ENCODE results near the gene AKT1. TPM values are rescaled to one million over a fixed set of nuclear protein-coding genes. Genes with fewer than 3 reads are reported as not detected.

AKT1 gene
- polyA plus RNA-seq, 1 experiment = 104 TPM

DNA sequence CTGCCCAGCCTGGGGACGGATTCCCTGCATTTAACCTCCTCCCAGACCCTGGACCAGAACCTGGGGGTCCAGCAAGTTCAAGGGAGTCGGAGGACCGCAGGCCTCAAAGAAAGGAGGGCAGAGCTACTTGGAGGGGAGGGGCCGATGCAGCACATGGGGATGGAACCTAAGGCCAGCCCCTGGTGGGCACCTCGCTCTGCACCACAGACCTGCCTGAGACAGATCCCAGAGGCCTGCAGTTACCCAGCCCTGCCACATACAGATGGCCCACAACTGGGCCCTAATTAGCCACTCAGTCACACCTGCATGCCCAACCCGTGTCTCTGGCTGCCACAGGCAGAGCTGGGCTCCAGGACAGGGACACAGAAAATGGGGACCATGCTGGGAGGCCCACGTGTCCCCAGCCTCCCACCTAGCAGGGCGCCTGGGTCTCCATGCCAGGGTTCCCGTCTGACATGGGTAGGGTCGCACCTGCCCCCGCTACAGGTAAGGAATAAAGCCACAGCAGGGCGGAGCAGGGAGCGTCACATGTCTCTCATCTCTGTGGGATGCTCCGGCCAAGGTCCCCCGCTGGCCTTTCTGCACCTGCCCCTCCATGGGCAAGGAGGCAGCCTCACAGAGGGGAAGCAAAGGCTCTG, 16.7 kb downstream of the AKT1 start:
- no peaks in the 10 kb centered on the region for H3K27me3 ChIP-seq (ENCODE audit: control insufficient read depth, insufficient read depth, low read length)
- no peak overlapping the region for H3K4me3 ChIP-seq (ENCODE audit: low read depth, low read length)
- ChIA-PET POLR2A (no interaction called here), CTCF (interaction anchor here (0.9 to 1.4 kb wide), 2 partner anchors 10 to 48 kb away, joined by 4 to 9 read pairs; no protein-coding TSS in a partner anchor)
- no peak for DNase-seq (ENCODE audit: low read depth, low spot score)
- H3K9me3 ChIP-seq (ENCODE audit: control insufficient read depth, insufficient read depth, low read length) = peaks cover 7% of the 10 kb centered on the region; the same call in 1 of the 2 replicates
- H3K27ac ChIP-seq (ENCODE audit: low read depth, low read length) = no peak overlapping the region
- TF ChIP-seq, protein P1, sequence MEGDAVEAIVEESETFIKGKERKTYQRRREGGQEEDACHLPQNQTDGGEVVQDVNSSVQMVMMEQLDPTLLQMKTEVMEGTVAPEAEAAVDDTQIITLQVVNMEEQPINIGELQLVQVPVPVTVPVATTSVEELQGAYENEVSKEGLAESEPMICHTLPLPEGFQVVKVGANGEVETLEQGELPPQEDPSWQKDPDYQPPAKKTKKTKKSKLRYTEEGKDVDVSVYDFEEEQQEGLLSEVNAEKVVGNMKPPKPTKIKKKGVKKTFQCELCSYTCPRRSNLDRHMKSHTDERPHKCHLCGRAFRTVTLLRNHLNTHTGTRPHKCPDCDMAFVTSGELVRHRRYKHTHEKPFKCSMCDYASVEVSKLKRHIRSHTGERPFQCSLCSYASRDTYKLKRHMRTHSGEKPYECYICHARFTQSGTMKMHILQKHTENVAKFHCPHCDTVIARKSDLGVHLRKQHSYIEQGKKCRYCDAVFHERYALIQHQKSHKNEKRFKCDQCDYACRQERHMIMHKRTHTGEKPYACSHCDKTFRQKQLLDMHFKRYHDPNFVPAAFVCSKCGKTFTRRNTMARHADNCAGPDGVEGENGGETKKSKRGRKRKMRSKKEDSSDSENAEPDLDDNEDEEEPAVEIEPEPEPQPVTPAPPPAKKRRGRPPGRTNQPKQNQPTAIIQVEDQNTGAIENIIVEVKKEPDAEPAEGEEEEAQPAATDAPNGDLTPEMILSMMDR (IDR thresholded peaks at IDR 0.05; ENCODE audit: low read depth, low read length) = no peak

DNA sequence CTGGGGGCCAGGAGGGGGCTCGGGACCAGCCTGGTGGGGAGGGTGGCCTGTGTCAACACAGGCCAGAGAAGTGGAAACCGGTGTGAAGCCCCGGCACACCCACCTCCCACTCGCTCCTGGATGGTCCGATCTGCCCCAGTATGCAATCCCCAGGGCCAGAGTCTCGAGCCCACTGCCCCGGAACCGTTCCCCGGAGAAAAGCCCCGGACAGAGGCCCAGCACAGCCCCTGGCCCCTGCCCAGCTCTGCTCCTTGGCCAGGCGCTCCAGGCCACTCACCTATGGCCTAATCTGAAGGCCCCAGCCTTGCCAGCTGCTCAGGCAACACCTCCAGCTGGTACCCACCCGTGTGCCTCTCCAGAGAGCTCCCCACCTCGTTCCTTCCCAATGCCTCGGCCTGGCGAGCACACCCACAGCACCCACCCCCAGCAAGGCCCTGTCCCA, 17.7 kb downstream of the AKT1 start:
- ChIA-PET CTCF (interaction anchor here (0.7 kb wide), 1 partner anchor 9 kb away, joined by 6 read pairs; no protein-coding TSS in a partner anchor), POLR2A (no interaction called here)
- no peak overlapping the region for H3K4me3 ChIP-seq (ENCODE audit: low read depth, low read length)
- H3K9me3 ChIP-seq (ENCODE audit: control insufficient read depth, insufficient read depth, low read length) = peaks cover 10% of the 10 kb centered on the region; the same call in 1 of the 2 replicates
- no peak overlapping the region for H3K27ac ChIP-seq (ENCODE audit: low read depth, low read length)
- DNase-seq (ENCODE audit: low read depth, low spot score) = no peak
- no peaks in the 10 kb centered on the region for H3K27me3 ChIP-seq (ENCODE audit: control insufficient read depth, insufficient read depth, low read length)
- TF ChIP-seq, protein P1 (IDR thresholded peaks at IDR 0.05; ENCODE audit: low read depth, low read length) = no peak

DNA sequence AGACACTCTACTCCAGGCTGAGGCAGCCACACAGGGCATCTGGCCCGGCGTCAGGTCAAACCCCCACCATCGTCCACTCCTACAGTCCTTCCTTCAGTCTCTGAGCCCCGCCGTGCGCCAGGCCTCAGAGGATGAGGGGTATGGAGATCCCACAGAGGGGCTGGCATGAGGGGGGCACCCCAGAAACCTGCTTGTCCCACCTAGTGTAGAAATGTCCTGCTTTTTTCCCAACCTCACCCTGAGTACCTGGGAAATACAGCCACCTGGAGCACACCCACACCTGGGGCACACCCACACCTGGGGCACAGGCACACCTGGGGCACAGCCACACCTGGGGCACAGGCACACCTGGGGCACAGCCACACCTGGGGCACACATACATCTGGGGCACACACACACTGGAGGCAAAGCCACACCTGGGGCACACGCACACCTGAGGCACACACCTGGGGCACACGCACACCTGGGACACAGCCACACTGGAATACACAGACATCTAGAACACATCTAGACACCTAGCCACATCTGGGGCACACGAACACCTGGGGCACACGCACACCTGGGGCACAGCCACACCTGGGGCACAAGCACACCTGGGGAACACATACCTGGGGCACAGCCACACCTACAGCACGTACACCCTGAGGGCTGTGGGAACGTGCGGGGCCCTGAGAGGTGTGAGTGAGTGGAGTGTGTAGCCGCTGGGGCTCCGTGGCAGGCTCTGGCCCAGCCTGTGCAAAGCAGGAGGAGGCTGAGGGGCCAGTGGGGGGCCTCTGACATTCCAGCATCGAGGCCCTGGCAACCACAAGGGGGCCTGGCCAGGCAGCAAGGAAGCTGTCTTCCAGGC, 18.4 kb downstream of the AKT1 start:
- Histone ChIP-seq H3K9me3 (ENCODE audit: control insufficient read depth, insufficient read depth, low read length) (peaks cover 15% of the 10 kb centered on the region; the same call in 1 of the 2 replicates), H3K4me3 (ENCODE audit: low read depth, low read length) (no peak overlapping the region), H3K27me3 (ENCODE audit: control insufficient read depth, insufficient read depth, low read length) (no peaks in the 10 kb centered on the region), H3K27ac (ENCODE audit: low read depth, low read length) (no peak overlapping the region)
- no peak for DNase-seq (ENCODE audit: low read depth, low spot score)
- ChIA-PET CTCF (interaction anchor here (0.6 to 0.7 kb wide), 2 partner anchors 8 to 268 kb away, joined by 4 to 6 read pairs; no protein-coding TSS in a partner anchor), POLR2A (no interaction called here)
- TF ChIP-seq, protein P1 (IDR thresholded peaks at IDR 0.05; ENCODE audit: low read depth, low read length) = no peak

- H3K27me3 ChIP-seq (ENCODE audit: control insufficient read depth, insufficient read depth, low read length) = no peaks in the 10 kb centered on the region
- DNase-seq (ENCODE audit: low read depth, low spot score) = no peak
- TF ChIP-seq, protein P1 (IDR thresholded peaks at IDR 0.05; ENCODE audit: low read depth, low read length) = no peak
- peaks cover 22% of the 10 kb centered on the region for H3K9me3 ChIP-seq (ENCODE audit: control insufficient read depth, insufficient read depth, low read length)
- no peak overlapping the region for H3K4me3 ChIP-seq (ENCODE audit: low read depth, low read length)
- no peak overlapping the region for H3K27ac ChIP-seq (ENCODE audit: low read depth, low read length)
- ChIA-PET POLR2A (no interaction called here), CTCF (interaction anchor here (0.6 kb wide), 1 partner anchor 269 kb away, joined by 4 read pairs; no protein-coding TSS in a partner anchor)
These were observed 19.1 kb downstream of the AKT1 start for GRCh38 chr14:104776481-104776880.

- Histone ChIP-seq H3K9me3 (ENCODE audit: control insufficient read depth, insufficient read depth, low read length) (peaks cover 30% of the 10 kb centered on the region), H3K4me3 (ENCODE audit: low read depth, low read length) (no peak overlapping the region), H3K27me3 (ENCODE audit: control insufficient read depth, insufficient read depth, low read length) (no peaks in the 10 kb centered on the region), H3K27ac (ENCODE audit: low read depth, low read length) (no peak overlapping the region)
- DNase-seq (ENCODE audit: low read depth, low spot score) = no peak
- POLR2A ChIA-PET = no interaction called here
- CTCF ChIA-PET = no interaction called here
- TF ChIP-seq, protein P1 (IDR thresholded peaks at IDR 0.05; ENCODE audit: low read depth, low read length) = no peak
These were observed 20.5 kb downstream of the AKT1 start for GRCh38 chr14:104775073-104775489.
